Cardiac muscle cell (in vitro differentiated cells and primary cell): ENCODE results near the gene CCDC85C. TPM values are rescaled to one million over a fixed set of nuclear protein-coding genes. Genes with fewer than 3 reads are reported as not detected.

Experiments
- DNase-seq, 2 donors: peaks; one replicate each; pipeline versions ENCODE4 v3.0.0 to v3.0.0-alpha.2; 2010 to 2017; ENCODE audit warnings: low read depth in 1 of 2, low spot score in 1 of 2
- H3K27ac ChIP-seq: fragments of 200-600 bp; sonication (generic); 2 replicates; pipeline ENCODE4 v1.5.1; 2016
- H3K27me3 ChIP-seq: fragments of 200-600 bp; sonication (generic); 2 replicates; pipeline ENCODE4 v1.6.0; 2016; ENCODE audit warnings: control low read depth
- H3K36me3 ChIP-seq: fragments of 200-600 bp; sonication (generic); 2 replicates; pipeline ENCODE4 v1.5.1; 2016; ENCODE audit warnings: control low read depth
- H3K4me1 ChIP-seq: fragments of 200-600 bp; sonication (generic); 2 replicates; pipeline ENCODE4 v1.8.1; 2017; ENCODE audit warnings: low read depth, mild to moderate bottlenecking, mixed run types
- H3K4me3 ChIP-seq: fragments of 200-600 bp; sonication (generic); 2 replicates; pipeline ENCODE4 v1.5.1; 2016; ENCODE audit warnings: mild to moderate bottlenecking
- H3K9me3 ChIP-seq: fragments of 200-600 bp; sonication (generic); 2 replicates; pipeline ENCODE4 v1.5.1; 2017; ENCODE audit warnings: low read depth, mild to moderate bottlenecking, control low read depth
- CTCF ChIP-seq: IDR thresholded peaks from 2 replicates; pipeline ENCODE4 v1.5.1; 2012; ENCODE audit warnings: low read depth, mild to moderate bottlenecking, low read length
- polyA plus RNA-seq: library from polyadenylated mRNA; unstranded; fragments of >200 nt; fragmentation: Nextera tagmentation; extraction: Ambion mirVana; gene quantifications from 2 replicates; pipeline ENCODE4 v1.2.1, GENCODE V29; 2016
- total RNA-seq: library from RNA; depleted of rRNA; stranded (reverse); fragments of >200 nt; gene quantifications from 2 replicates; pipeline ENCODE4 v1.2.3, GENCODE V29; 2016

The CCDC85C gene
- total and polyA plus RNA-seq, 2 experiments from 2014 or later = 39.6 to 45.7 TPM

DNA sequence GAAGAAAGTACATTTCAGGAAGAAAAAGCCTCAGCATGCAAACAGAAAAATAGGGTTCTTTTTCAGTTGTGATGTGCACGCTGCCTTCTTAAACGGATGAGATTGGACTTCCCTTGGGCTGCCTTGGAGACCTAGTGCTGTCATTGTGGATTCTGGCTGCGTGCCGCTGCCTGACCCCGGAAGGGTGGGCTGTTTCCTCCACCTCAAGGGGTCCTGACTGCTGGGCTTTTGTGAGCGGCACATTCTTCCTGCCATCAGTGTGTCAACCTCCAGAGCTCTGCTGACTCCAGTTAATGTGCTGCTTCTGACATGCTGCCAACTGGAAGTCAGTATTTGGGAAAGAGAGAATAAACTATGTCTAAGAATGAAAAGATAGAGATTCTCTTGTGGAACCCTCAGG is 97.7 kb downstream of the CCDC85C start:
- peaks cover 61% of the 10 kb centered on the region for H3K36me3 ChIP-seq
- no peak for DNase-seq
- TF ChIP-seq CTCF = no peak
- H3K4me3 ChIP-seq = no peak overlapping the region
- no peaks in the 10 kb centered on the region for H3K27me3 ChIP-seq
- no peak overlapping the region for H3K27ac ChIP-seq
- H3K4me1 ChIP-seq = no peaks in the 10 kb centered on the region
- no peaks in the 10 kb centered on the region for H3K9me3 ChIP-seq

DNA sequence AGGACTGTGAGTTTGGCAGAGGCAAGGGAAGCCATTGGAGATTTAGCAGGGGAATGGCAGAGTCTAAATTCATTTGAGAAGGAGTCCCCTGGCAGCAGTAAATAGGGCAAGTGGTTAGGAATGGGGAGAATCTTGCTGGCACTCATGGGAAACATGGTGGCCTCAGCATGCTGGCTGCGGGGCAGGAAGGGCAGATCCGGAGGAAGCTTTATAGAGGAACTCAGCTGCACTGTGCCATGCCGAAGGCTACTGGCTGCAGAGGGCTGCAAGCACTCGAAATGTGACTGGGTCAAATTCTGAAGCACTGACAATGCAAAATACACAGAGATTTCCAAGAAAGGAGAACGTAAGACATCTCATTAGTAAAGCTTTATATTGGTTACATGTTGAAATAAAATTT is 98.9 kb downstream of the CCDC85C start:
- Histone ChIP-seq H3K4me1 (no peaks in the 10 kb centered on the region), H3K9me3 (no peaks in the 10 kb centered on the region), H3K27ac (no peak overlapping the region), H3K36me3 (peaks cover 73% of the 10 kb centered on the region), H3K27me3 (no peaks in the 10 kb centered on the region), H3K4me3 (no peak overlapping the region)
- no peak for DNase-seq
- no peak for TF ChIP-seq CTCF

DNA sequence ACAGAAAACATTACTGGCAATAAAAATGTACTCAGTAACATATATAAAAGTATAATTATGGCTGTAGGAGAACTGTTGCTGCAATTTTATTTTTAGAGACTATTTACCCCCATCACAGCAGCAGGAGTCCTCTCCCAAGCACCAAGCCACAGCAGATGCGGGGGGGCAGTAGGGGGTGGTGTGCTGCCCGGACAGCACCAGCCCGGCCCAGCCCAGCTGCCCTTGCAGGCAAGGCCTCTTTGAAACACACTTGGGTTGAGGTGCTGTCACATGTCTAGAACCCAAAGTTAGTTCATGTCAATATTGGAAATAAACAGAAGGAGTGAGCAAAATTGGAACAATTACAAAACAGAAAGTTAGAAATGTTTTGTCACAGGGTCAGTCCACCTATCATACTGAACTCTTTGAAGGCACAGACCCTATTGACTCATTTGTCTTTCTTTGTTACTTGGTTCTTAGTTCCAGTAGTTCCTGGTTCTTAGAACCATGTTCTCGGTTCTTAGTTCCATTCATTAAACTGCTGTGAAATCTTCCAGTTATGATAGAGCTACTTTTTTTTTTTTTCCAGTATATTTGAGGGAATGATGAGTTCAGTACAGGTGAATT is 100.1 kb downstream of the CCDC85C start:
- H3K36me3 ChIP-seq = peaks cover 73% of the 10 kb centered on the region
- H3K4me3 ChIP-seq = no peak overlapping the region
- no peak for TF ChIP-seq CTCF
- H3K9me3 ChIP-seq = no peaks in the 10 kb centered on the region
- H3K27ac ChIP-seq = no peak overlapping the region
- no peaks in the 10 kb centered on the region for H3K4me1 ChIP-seq
- DNase-seq = no peak
- no peaks in the 10 kb centered on the region for H3K27me3 ChIP-seq

GRCh38 chr14:99502989-99503421 is 101.0 kb downstream of the CCDC85C start:
- peaks cover 67% of the 10 kb centered on the region for H3K36me3 ChIP-seq
- no peak for TF ChIP-seq CTCF
- no peak for DNase-seq
- no peak overlapping the region for H3K4me3 ChIP-seq
- H3K27me3 ChIP-seq = no peaks in the 10 kb centered on the region
- no peaks in the 10 kb centered on the region for H3K4me1 ChIP-seq
- H3K27ac ChIP-seq = no peak overlapping the region
- no peaks in the 10 kb centered on the region for H3K9me3 ChIP-seq

DNA sequence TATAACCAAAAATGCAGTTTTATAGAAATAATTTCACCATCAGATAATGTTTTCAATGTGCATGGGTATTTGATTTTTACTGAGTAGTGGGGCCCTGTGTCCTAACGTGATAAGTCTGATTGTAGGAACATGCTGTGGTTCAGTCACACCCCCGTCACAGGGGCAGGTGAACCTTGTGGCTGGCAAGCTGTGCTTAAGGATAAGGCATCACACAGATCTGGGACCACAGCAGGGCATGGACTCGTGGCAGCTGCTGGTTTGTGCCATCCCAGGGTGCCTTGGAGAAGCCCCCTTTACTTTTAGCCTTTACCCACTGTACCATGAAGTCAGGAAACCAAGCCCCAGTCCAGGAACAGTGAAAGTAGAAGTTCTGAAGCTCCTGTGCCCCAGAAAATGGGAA is 106.1 kb downstream of the CCDC85C start:
- Histone ChIP-seq H3K27ac (no peak overlapping the region), H3K4me3 (no peak overlapping the region), H3K36me3 (peaks cover 60% of the 10 kb centered on the region), H3K4me1 (no peaks in the 10 kb centered on the region), H3K9me3 (no peaks in the 10 kb centered on the region), H3K27me3 (no peaks in the 10 kb centered on the region)
- DNase-seq = no peak
- TF ChIP-seq CTCF = no peak
